GM23248 (cell line): Measurements from ENCODE around the gene ACSM2A.

Source experiments
- EZH2 ChIP-seq: fragments of 200-600 bp; sonication (generic); IDR thresholded peaks from 2 replicates; pipeline ENCODE4 v1.6.1; 2018; ENCODE audit warnings: antibody characterized with exemption, mild to moderate bottlenecking; ENCODE audit not compliant: insufficient read depth, poor library complexity, severe bottlenecking
- EZH2phosphoT487 ChIP-seq: fragments of 200-600 bp; sonication (generic); IDR thresholded peaks from 2 replicates; pipeline ENCODE4 v1.6.1; 2018; ENCODE audit warnings: antibody characterized with exemption, moderate library complexity, mild to moderate bottlenecking, low read depth; ENCODE audit not compliant: insufficient read depth

GRCh38 chr16:20424129-20424866 is 27.0 kb upstream of the ACSM2A start:
- TF ChIP-seq EZH2 (no peak), EZH2phosphoT487 (no peak)
